EL (cell line): ENCODE data around the gene UBXN7.
"Not testable (repeated sequence)": the region's sequence is repeated elsewhere in the genome, so short reads cannot be mapped to it uniquely, and the experiment has no call there.

Source experiments
- DNase-seq: peaks from one replicate; pipeline ENCODE4 v3.0.0-alpha.2; 2016

Gene UBXN7

GRCh38 chr3:196432137-196432879 is at the start of gene UBXN7:
Gene UBXN7 (minus strand): TSS chr3:196432427. CDS start chr3:196432399, 28 bp downstream.
- DNase-seq = peak; percentile 94

- no peak for DNase-seq
These were observed 45.5 kb upstream of the UBXN7 start for GRCh38 chr3:196477678-196478077.

- no peak for DNase-seq
These were observed 40.1 kb upstream of the UBXN7 start for GRCh38 chr3:196472286-196472685.

- peak; percentile 62 for DNase-seq
These were observed 39.3 kb upstream of the UBXN7 start for GRCh38 chr3:196471551-196471950.

- not testable (repeated sequence) for DNase-seq
These were observed 38.0 kb upstream of the UBXN7 start for GRCh38 chr3:196470182-196470581.

GRCh38 chr3:196463804-196464203 is 31.6 kb upstream of the UBXN7 start:
- DNase-seq = no peak

GRCh38 chr3:196463478-196463756 is 31.2 kb upstream of the UBXN7 start:
- DNase-seq = no peak

- DNase-seq = not testable (repeated sequence)
These were observed 30.7 kb upstream of the UBXN7 start for GRCh38 chr3:196462680-196463477.

- no peak for DNase-seq
These were observed 25.8 kb upstream of the UBXN7 start for GRCh38 chr3:196458063-196458462.

GRCh38 chr3:196457470-196457869 is 25.2 kb upstream of the UBXN7 start:
- DNase-seq = not testable (repeated sequence)

- DNase-seq = peak; percentile 11
These were observed 22.7 kb upstream of the UBXN7 start for GRCh38 chr3:196454935-196455334.

GRCh38 chr3:196445391-196445790 is 13.2 kb upstream of the UBXN7 start:
- DNase-seq = not testable (repeated sequence)

- no peak for DNase-seq
These were observed 12.3 kb upstream of the UBXN7 start for GRCh38 chr3:196444500-196444894.

- DNase-seq = peak; percentile 21
These were observed 8.5 kb upstream of the UBXN7 start for GRCh38 chr3:196440696-196441095.

GRCh38 chr3:196440041-196440537 is 7.9 kb upstream of the UBXN7 start:
- peak; percentile 83 for DNase-seq

GRCh38 chr3:196431181-196432136 is 768 bp downstream of the UBXN7 start:
- DNase-seq = peak; percentile 72

GRCh38 chr3:196428041-196428440 is 4.2 kb downstream of the UBXN7 start:
- DNase-seq = no peak

GRCh38 chr3:196424421-196424820 is 7.8 kb downstream of the UBXN7 start:
- not testable (repeated sequence) for DNase-seq

GRCh38 chr3:196423044-196423781 is 9.0 kb downstream of the UBXN7 start:
- no peak for DNase-seq

GRCh38 chr3:196421668-196422067 is 10.6 kb downstream of the UBXN7 start:
- not testable (repeated sequence) for DNase-seq

GRCh38 chr3:196419386-196419785 is 12.8 kb downstream of the UBXN7 start:
- no peak for DNase-seq

GRCh38 chr3:196418601-196419000 is 13.6 kb downstream of the UBXN7 start:
- DNase-seq = no peak
